HS-27A (cell line): ENCODE data around the gene DENND1A.
"Not testable (repeated sequence)": the region's sequence is repeated elsewhere in the genome, so short reads cannot be mapped to it uniquely, and the experiment has no call there.

Experiments
- DNase-seq: peaks from one replicate; pipeline ENCODE4 v3.0.0-alpha.2; 2012; ENCODE audit warnings: low read depth, missing footprints

The DENND1A gene

DNA sequence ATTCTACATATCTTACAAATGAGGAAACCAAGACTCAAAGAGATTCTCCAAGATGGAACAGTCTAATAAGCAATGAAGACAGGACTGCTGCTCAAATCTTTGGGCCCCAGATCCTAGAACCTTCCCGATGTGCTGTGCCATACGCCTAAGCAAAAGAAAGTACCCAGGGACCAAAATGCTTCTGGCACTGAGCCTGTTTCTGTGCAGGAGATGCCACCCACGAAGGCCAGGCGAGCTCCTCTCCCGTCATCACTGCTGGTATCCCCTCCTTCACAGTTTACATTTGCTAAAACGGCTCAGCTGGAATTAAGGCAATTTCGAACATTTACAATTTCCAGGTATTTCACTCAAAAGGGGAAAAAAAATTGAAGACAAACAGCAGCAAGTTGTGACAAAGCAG is 277.5 kb downstream of the DENND1A start:
- no peak for DNase-seq

DNA sequence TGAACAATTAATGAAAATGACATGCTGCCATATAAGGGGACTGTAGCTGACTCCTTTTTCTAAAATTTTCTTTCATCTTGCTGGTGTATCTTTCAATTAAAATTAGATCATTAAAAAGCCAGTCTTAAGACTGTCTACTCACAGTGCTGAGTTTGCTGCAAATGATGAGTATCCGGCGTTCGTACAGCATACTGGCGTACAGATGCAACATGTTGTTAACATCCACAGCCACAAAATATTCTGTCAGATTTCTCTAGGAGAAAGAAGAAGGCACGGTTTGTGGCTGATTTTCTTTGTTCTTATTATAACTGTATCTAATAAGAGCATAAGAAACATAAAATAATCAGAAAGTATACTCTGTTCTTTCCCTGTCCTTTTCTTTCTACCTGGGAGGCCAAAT is 278.1 kb downstream of the DENND1A start:
- DNase-seq, result no peak

GRCh38 chr9:123651273-123651672 is 278.7 kb downstream of the DENND1A start:
- DNase-seq, result no peak

GRCh38 chr9:123649909-123650308 is 280.0 kb downstream of the DENND1A start:
- DNase-seq, result no peak

- no peak for DNase-seq
These were observed 282.8 kb downstream of the DENND1A start for GRCh38 chr9:123647145-123647544.

DNA sequence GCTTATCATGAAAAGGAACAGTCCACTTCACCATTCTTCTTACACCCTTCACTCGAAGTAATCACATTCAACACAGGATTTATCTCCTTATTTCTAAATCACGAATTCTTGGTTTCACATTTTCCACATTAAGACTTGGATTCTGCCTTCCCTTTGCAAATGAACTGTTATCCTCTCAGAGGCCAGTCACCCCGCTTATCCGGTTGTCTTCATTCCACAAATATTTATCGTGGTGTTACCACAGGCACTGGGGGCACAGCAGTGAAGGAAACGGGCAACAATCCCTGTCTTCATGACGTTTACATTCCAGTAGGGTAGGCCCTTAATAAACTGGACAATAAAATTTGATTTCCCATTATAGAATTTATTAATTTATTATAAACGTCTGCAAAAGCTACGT is 284.2 kb downstream of the DENND1A start:
- DNase-seq, result no peak

DNA sequence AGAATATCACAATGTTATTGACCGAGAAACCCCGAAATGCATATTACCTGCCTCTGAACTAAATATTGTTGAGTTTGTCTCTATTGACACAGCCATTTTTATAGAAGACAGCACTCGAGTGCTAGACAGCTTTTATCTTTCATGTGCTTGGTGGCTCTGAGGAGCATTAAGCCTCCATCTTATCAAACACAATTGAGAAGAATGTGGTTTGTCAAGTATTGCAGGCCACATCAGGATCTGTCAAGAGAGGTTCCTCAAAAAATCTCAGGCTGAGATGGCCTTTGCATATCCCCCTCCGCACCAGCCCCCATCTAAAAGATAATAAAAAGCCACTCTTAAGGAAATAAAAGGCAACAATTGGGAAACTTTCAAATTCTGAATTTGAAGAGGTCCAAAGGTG is 284.8 kb downstream of the DENND1A start:
- no peak for DNase-seq

DNA sequence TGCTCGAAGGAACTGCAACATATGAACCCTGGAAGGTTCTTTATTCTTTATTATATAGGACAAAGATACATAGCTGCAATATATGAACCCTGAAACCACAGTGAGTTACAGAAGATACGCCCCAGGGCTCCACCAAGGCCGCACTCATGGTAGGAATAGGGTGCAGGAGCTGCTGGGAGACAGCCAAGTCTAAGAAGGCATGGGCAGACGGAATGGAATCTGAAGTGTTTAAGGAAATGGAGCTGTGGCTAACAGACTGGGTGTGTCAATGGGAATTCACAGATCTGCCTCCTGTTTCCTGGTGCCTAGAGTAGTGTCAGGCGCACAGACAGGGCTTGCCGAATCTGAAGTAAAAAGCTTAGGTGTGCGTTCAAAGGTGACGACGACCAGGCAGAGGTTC is 286.4 kb downstream of the DENND1A start:
- DNase-seq, result no peak

DNA sequence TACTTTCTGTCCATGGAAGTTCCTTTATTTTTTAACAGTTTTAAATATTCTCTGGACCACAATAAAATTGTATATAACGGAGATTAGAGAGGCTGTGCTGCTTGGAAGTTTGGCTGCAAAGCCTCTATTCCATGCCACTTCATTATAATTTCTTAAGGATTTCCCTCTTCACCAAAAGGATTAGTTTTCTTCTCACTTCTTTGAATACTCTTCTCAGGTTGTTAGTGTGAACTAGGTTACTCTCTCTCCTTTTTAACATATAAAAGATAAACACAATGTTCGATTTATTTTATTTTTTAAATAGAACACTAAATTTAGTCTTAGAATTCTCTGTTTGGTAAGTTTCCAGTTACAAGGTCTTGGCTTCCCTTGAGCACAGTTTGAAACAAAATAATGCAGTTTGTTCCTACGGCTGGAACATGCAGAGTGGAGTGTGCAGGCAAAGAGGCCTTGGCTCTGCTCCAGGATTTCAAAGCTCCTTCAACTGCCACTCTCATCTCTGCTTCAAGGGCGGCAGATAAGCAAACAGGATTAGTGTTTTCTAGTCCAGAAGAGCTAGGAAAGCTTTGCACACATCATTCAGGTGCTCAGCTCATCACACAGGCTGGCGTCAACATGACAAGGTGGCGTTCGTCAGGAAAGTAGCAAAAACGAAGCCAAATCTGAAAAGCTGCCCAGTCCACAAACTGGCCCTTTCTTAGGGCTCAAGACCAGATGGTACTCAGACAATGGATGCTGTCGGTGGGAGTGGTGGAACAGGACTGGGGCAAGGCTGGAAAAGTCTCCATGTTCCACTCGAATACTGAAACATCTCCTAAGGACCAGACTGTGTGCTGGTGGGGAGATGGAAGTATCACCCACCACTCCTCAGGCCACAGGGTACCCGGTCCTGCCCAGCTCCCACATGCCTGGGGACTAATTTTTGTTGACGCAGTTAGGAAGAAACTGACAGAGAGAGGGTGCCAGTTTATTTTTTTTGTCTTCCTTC is 287.3 kb downstream of the DENND1A start:
- DNase-seq, result no peak

- DNase-seq, result no peak
These were observed 289.1 kb downstream of the DENND1A start for GRCh38 chr9:123640792-123641222.

DNA sequence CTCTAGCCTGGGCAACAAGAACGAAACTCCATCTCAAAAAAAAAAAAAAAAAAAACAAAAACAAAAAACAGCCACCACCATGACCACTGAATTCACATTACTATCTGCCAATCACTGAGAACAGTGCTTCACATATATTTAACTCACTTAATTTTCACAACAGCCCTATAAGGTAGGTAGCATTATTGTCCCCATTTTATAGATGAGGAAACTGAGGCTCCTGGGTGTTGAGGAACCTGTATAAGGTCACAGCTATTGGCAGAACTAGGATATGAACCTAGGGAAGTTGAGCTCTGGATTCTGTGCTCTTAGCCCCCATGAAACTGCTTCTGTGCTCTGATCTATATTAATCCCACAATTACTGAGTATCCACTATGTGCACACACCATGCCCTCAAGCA is 290.2 kb downstream of the DENND1A start:
- no peak for DNase-seq

DNA sequence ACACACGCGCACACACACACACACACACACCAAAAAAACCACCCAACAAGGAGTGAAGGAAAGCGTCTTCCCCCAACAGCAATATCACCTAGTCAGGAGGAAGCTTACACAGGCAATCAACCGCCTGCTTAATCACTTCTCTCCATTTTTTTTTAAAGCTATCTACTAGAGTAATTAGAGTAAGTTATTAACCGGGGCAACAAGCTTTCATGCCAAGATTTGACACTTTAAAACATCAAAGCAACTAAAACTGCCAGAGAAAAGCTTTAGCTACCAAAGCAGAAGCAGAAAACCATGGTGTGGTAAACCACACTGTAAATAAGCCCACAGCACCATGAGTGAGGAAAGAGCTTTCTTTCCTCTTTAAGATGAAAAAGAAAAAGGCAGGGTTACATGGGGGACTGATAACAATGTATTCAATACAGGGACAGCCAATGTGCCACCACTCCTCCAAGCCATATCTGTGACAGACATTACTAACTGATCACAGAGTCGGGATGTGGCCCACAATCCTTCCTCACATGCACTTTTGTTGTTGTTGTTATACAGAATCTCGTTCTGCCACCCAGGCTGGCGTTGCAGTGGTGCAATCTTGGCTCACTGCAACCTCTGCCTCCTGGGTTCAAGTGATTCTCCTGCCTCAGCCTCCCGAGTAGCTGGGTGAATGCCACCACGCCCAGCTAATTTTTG is 291.8 kb downstream of the DENND1A start:
- DNase-seq, result no peak

- DNase-seq, result no peak
These were observed 292.4 kb downstream of the DENND1A start for GRCh38 chr9:123637606-123637944.

GRCh38 chr9:123636805-123637204 is 293.1 kb downstream of the DENND1A start:
- DNase-seq, result not testable (repeated sequence)

GRCh38 chr9:123631862-123632261 is 298.1 kb downstream of the DENND1A start:
- DNase-seq, result no peak

- no peak for DNase-seq
These were observed 299.7 kb downstream of the DENND1A start for GRCh38 chr9:123630233-123630632.

- DNase-seq, result no peak
These were observed 300.4 kb downstream of the DENND1A start for GRCh38 chr9:123629531-123629930.

GRCh38 chr9:123622711-123623241 is 307.1 kb downstream of the DENND1A start:
- DNase-seq, result no peak

DNA sequence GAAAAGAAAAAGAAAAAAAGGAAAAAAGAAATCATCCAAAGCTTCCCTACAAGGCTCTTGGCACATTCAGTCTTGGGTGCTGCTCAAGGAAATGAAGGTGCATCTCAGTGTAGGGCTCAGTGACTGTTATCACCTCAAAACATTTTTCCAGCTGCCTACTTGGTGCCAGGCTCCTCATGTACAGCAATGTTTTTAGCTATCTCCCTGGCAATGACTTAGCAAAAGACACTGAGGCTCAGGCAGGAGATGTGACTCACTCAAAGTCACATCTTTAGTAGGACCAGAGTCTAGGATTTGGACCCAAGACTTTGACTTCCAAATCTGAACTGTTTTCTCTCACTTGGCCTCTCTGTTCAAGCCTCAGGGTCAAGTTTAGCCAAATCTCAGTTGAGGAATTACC is 309.7 kb downstream of the DENND1A start:
- no peak for DNase-seq

DNA sequence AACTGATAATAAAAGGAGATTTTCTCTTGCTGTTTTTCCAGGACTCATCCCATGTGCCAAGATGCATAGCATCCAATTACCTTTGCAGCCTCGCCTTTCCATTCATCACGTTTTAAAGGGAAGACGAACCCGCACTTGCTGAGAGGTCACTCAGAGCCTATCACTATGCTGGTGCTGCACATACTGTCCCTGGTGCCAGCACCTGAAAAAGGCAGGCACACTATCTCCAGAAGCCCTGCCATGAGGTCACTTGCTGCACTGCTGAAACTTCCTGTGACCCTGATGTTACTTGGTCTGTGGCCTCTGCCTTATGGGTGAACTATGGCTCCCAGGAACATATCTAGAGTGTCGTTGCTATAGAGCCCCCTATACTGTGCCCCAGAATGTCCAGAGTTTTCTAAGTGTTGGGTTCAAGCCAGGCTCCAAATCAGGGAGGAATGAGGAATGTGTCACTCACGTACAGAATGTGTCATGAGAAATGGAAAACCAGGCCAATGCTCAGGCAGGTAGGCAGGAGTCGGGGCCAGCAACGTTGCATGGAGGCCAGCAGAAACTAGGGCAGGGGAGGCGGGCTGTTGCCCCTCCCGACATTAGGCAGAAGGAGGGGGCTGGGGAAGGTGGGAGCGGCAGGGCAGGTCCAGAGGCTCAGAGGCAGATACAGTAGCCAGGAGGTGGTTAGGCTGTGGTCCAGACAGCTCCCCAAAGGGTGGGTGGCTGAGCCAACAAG is 311.8 kb downstream of the DENND1A start:
- no peak for DNase-seq

DNA sequence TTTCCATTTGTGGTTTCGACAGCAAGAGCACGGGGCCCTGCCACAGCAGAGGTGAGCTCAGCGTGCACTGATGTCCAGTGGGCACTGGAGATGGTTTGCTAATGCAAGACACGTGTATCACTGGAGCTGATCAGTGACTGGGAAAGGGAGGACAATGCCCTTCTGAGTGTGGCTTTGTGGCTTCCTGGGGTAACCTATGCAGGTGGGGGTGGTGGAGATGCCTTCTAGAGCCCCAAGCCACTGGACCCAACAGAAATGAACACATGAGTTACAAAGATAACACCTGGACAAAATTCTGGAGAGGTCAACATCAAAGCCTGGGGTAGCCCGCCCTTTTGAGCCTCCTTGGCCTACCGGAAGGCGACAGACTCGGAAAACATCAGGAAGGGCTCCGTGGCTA is 312.6 kb downstream of the DENND1A start:
- DNase-seq, result no peak

DNA sequence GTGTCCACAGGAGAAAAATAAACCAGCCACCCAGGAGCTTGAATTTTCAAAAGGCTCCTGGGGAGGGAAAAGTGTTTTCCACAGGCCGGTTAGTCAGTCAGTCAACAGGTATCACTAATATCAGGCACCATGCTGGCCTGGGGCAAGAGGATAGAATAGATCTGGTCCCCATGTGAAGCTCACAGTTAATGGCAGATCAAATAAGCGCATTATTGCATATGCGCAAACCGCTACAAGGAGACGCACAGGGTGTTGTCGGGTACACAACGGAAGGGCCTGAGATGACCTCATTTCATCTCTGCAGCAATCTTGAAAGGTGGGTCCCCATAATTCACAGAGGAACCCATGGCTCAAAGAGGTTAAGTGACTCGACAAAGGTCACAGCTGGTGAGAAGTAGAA is 313.2 kb downstream of the DENND1A start:
- no peak for DNase-seq
